ENCODE measurements around the gene EMC6.

- TF ChIP-seq CTCF (IDR thresholded peaks at IDR 0.05; ENCODE audit: borderline replicate concordance, extremely low read depth, low read length, poor library complexity, severe bottlenecking) = no peak
- TF ChIP-seq EZH2 (IDR thresholded peaks at IDR 0.05; ENCODE audit: borderline replicate concordance, low read depth, low read length, severe bottlenecking) = no peak
Measured at GRCh38 chr17:3672571-3672970, 4.0 kb downstream of the EMC6 start.
